HepG2 (cell line): ENCODE measurements around the gene BIK. TPM values are rescaled to one million over a fixed set of nuclear protein-coding genes. Genes with fewer than 3 reads are reported as not detected.

ENCODE experiments used
- ARID4A ChIP-seq: sonication (generic); formaldehyde crosslinking; IDR thresholded peaks from 2 replicates; pipeline ENCODE4 v1.5.0; 2020; ENCODE audit warnings: mild to moderate bottlenecking, missing genetic modification reagents, borderline replicate concordance
- CBX2 ChIP-seq, 2 experiments: fragments of 200-600 bp in 1 of 2; sonication (generic); formaldehyde crosslinking in 1 of 2; IDR thresholded peaks; 2 replicates each; pipeline versions ENCODE4 v1.7.0 to v1.8.1; 2018 to 2022; ENCODE audit warnings: low read depth in 2 of 2, low read length in 1 of 2, mild to moderate bottlenecking in 1 of 2, missing genetic modification reagents in 1 of 2
- CREB1 ChIP-seq, 2 experiments: fragments of 450-650 bp in 1 of 2; IDR thresholded peaks; 2 replicates each; pipeline ENCODE4 v1.6.1; 2016 to 2017; ENCODE audit warnings: control low read depth in 1 of 2, mild to moderate bottlenecking in 1 of 2, missing compliant biosample characterization in 1 of 2, missing genetic modification characterization in 1 of 2
- CSRNP1 ChIP-seq: sonication (generic); formaldehyde crosslinking; IDR thresholded peaks from 2 replicates; pipeline ENCODE4 v1.8.1; 2023; ENCODE audit warnings: mild to moderate bottlenecking, missing genetic modification reagents
- FOXA3 ChIP-seq: IDR thresholded peaks from 2 replicates; pipeline ENCODE4 v1.6.1; 2016; ENCODE audit warnings: missing genetic modification reagents, missing compliant biosample characterization
- GATAD2A ChIP-seq: IDR thresholded peaks from 2 replicates; pipeline ENCODE4 v1.6.1; 2016
- HHEX ChIP-seq: IDR thresholded peaks from 2 replicates; pipeline ENCODE4 v1.6.1; 2016; ENCODE audit warnings: control low read depth
- KAT8 ChIP-seq: IDR thresholded peaks from 2 replicates; pipeline ENCODE4 v1.6.1; 2016; ENCODE audit warnings: missing genetic modification reagents, missing compliant biosample characterization
- KLF13 ChIP-seq: sonication (generic); formaldehyde crosslinking; IDR thresholded peaks from 2 replicates; pipeline ENCODE4 v1.4.0; 2020; ENCODE audit warnings: mild to moderate bottlenecking, missing genetic modification reagents
- RAD21 ChIP-seq: fragments of 450-650 bp; formaldehyde crosslinking; IDR thresholded peaks from 2 replicates; pipeline ENCODE4 v1.5.0; 2020; ENCODE audit warnings: mild to moderate bottlenecking
- SMAD1 ChIP-seq: sonication (generic); formaldehyde crosslinking; IDR thresholded peaks from 2 replicates; pipeline ENCODE4 v1.4.0; 2020; ENCODE audit warnings: missing genetic modification reagents, low read depth, mild to moderate bottlenecking, borderline replicate concordance
- ZMAT5 ChIP-seq: sonication (generic); formaldehyde crosslinking; IDR thresholded peaks from 2 replicates; pipeline ENCODE4 v1.5.0; 2020; ENCODE audit warnings: mild to moderate bottlenecking, low read depth, missing genetic modification reagents, borderline replicate concordance
- ZNF746 ChIP-seq: sonication (generic); formaldehyde crosslinking; IDR thresholded peaks from 2 replicates; pipeline ENCODE4 v1.8.0; 2022; ENCODE audit warnings: mild to moderate bottlenecking, missing genetic modification reagents
- polyA plus RNA-seq, 8 experiments: library from polyadenylated mRNA; depleted of rRNA in 3 of 8; stranded (reverse) in 7 of 8; unstranded in 1 of 8; fragments of >200 nt; fragmentation: Illumina TruSeq in 4 of 8; extraction: Trizol in 4 of 8; gene quantifications; 2 replicates each; pipeline versions ENCODE4 v1.2.1 to v1.2.3, GENCODE V29; 2011 to 2016; ENCODE audit warnings: low read depth in 4 of 8, missing spikeins in 1 of 8, mixed read lengths in 1 of 8; ENCODE audit not compliant: insufficient read depth in 1 of 8
- total RNA-seq, 5 experiments: library from RNA; depleted of rRNA; stranded (reverse); fragments of >200 nt; fragmentation: Illumina TruSeq; extraction: Trizol; gene quantifications; 2 replicates each; pipeline ENCODE4 v1.2.3, GENCODE V29; 2016; ENCODE audit warnings: low read depth in 1 of 5

BIK gene
- total and polyA plus RNA-seq, 2 of the 13 experiments (the other 11 are each of a cell fraction or from before 2014, with no cell fraction given), result 0.54 to 0.80 TPM

- TF ChIP-seq ARID4A (CRISPR knock-in tag) (peak; percentile 43; the same call in 1 of the 2 replicates), ZMAT5 (CRISPR knock-in tag) (no peak), FOXA3 (CRISPR knock-in tag) (peak; percentile 20; the same call in 1 of the 2 replicates), KLF13 (no peak), ZNF746 (no peak), GATAD2A (0 out of 2 replicates have a peak, but pooled peaks have one; percentile 27), SMAD1 (no peak), KAT8 (no peak), HHEX (CRISPR knock-in tag) (no peak), CSRNP1 (no peak), CBX2 (IDR thresholded peaks at IDR 0.05; ENCODE audit: low read depth, low read length) (no peak), CBX2 (CRISPR knock-in tag; IDR thresholded peaks at IDR 0.05; ENCODE audit: low read depth) (no peak), CREB1 (IDR thresholded peaks at IDR 0.05) (0 out of 2 replicates have a peak, but pooled peaks have one; percentile 7), CREB1 (CRISPR knock-in tag; IDR thresholded peaks at IDR 0.05) (no peak), RAD21 (CRISPR knock-in tag) (peak; percentile 24; the same call in 1 of the 2 replicates)
These were observed 16.5 kb upstream of the BIK start (continued) for GRCh38 chr22:43094085-43094484.
